Measurements from ENCODE around the gene CCNI.

- TF ChIP-seq CTCF (IDR thresholded peaks at IDR 0.05) = no peak
- TF ChIP-seq POLR2A (IDR thresholded peaks at IDR 0.05) = no peak
Measured at GRCh38 chr4:77073981-77074380, 1.8 kb downstream of the CCNI start.

All from Peyer's patch (tissue), 4 donors.